Lower leg skin (tissue), 3 donors: ENCODE results near the gene ADAMTS17.

Experiments
- POLR2A ChIP-seq, 2 donors: fragments of 450-650 bp; IDR thresholded peaks; one replicate each; pipeline ENCODE4 v1.6.1; 2016 to 2017; ENCODE audit warnings: antibody characterized with exemption in 2 of 2, mild to moderate bottlenecking in 1 of 2, moderate library complexity in 1 of 2
- TF ChIP-seq, protein P1 (sequence below), 3 donors: fragments of 450-650 bp; IDR thresholded peaks; one replicate each; pipeline ENCODE4 v1.5.1; 2016; ENCODE audit warnings: antibody characterized with exemption in 3 of 3, mild to moderate bottlenecking in 3 of 3, moderate library complexity in 2 of 3

GRCh38 chr15:100200287-100200880 is 141.4 kb downstream of the ADAMTS17 start:
- no peak for TF ChIP-seq POLR2A (IDR thresholded peaks at IDR 0.05)
- TF ChIP-seq, protein P1, sequence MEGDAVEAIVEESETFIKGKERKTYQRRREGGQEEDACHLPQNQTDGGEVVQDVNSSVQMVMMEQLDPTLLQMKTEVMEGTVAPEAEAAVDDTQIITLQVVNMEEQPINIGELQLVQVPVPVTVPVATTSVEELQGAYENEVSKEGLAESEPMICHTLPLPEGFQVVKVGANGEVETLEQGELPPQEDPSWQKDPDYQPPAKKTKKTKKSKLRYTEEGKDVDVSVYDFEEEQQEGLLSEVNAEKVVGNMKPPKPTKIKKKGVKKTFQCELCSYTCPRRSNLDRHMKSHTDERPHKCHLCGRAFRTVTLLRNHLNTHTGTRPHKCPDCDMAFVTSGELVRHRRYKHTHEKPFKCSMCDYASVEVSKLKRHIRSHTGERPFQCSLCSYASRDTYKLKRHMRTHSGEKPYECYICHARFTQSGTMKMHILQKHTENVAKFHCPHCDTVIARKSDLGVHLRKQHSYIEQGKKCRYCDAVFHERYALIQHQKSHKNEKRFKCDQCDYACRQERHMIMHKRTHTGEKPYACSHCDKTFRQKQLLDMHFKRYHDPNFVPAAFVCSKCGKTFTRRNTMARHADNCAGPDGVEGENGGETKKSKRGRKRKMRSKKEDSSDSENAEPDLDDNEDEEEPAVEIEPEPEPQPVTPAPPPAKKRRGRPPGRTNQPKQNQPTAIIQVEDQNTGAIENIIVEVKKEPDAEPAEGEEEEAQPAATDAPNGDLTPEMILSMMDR (IDR thresholded peaks at IDR 0.05) = no peak
